ENCODE results near the gene ATG2B. TPM values are rescaled to one million over a fixed set of nuclear protein-coding genes. Genes with fewer than 3 reads are reported as not detected.

The ATG2B gene
- total and polyA plus RNA-seq, 10 donors: 2.9 to 38.2 (median 29.8) TPM

GRCh38 chr14:96251656-96252155 is 111.4 kb downstream of the ATG2B start:
- Histone ChIP-seq H3K36me3 (no peaks in the 10 kb centered on the region), H3K27me3 (replicated peaks in 1 of 7) (peaks cover 0 to 48% (median 0%) of the 10 kb centered on the region in 7 donors), H3K9me3 (no peaks in the 10 kb centered on the region), H3K27ac (no peak overlapping the region), H3K4me1 (no peaks in the 10 kb centered on the region), H3K4me3 (no peak overlapping the region)
- WGBS, 5 donors: 81 to 93% (median 91%) methylated on average over 4 of the region's 4 CpGs
- intact Hi-C loops (cut with DNase I; ENCODE audit: low total_unique reads): no loop called here
- no peak for TF ChIP-seq POLR2AphosphoS5 (IDR thresholded peaks at IDR 0.05)
- no peak for TF ChIP-seq CTCF (IDR thresholded peaks at IDR 0.05 in 8 of 11, conservative IDR thresholded peaks at IDR 0.05 in 3 of 11)
- TF ChIP-seq POLR2A (IDR thresholded peaks at IDR 0.05): no peak
- DNase-seq: no peak

GRCh38 chr14:96250485-96250884 is 112.7 kb downstream of the ATG2B start:
- H3K36me3 ChIP-seq: no peaks in the 10 kb centered on the region
- intact Hi-C loops (cut with DNase I; ENCODE audit: low total_unique reads): no loop called here
- peak; percentile 6 for DNase-seq
- H3K9me3 ChIP-seq: no peaks in the 10 kb centered on the region
- no peak overlapping the region for H3K27ac ChIP-seq
- 63 to 86% (median 80%) methylated on average over 3 of the region's 3 CpGs for WGBS, 5 donors
- peaks cover 0 to 48% (median 0%) of the 10 kb centered on the region in 7 donors for H3K27me3 ChIP-seq (replicated peaks in 1 of 7)
- no peaks in the 10 kb centered on the region for H3K4me1 ChIP-seq
- TF ChIP-seq POLR2A (IDR thresholded peaks at IDR 0.05) (no peak), POLR2AphosphoS5 (IDR thresholded peaks at IDR 0.05) (no peak), CTCF (IDR thresholded peaks at IDR 0.05 in 8 of 11, conservative IDR thresholded peaks at IDR 0.05 in 3 of 11) (no peak)
- H3K4me3 ChIP-seq: no peak overlapping the region

- no peak for DNase-seq
- Histone ChIP-seq H3K27ac (no peak overlapping the region), H3K9me3 (peaks cover 0 to 2% (median 0%) of the 10 kb centered on the region in 8 donors), H3K4me3 (no peak overlapping the region), H3K4me1 (no peaks in the 10 kb centered on the region), H3K36me3 (no peaks in the 10 kb centered on the region), H3K27me3 (replicated peaks in 1 of 7) (peaks cover 0 to 34% (median 0%) of the 10 kb centered on the region in 7 donors)
- 18 to 54% (median 29%) methylated on average over 3 to 5 of the region's 5 CpGs for WGBS, 5 donors
- intact Hi-C loops (cut with DNase I; ENCODE audit: low total_unique reads): no loop called here
- TF ChIP-seq POLR2AphosphoS5 (IDR thresholded peaks at IDR 0.05) (no peak), POLR2A (IDR thresholded peaks at IDR 0.05) (no peak), CTCF (IDR thresholded peaks at IDR 0.05 in 8 of 11, conservative IDR thresholded peaks at IDR 0.05 in 3 of 11) (no peak)
Observed at GRCh38 chr14:96249029-96249428, 114.1 kb downstream of the ATG2B start.

GRCh38 chr14:96247031-96247430 is 116.1 kb downstream of the ATG2B start:
- WGBS, 5 donors: 76 to 92% (median 81%) methylated on average over 6 of the region's 6 CpGs
- TF ChIP-seq POLR2AphosphoS5 (IDR thresholded peaks at IDR 0.05): no peak
- no peak for TF ChIP-seq POLR2A (IDR thresholded peaks at IDR 0.05)
- H3K27me3 ChIP-seq (replicated peaks in 1 of 7): peaks cover 0 to 19% (median 0%) of the 10 kb centered on the region in 7 donors
- H3K4me1 ChIP-seq: no peaks in the 10 kb centered on the region
- H3K27ac ChIP-seq: no peak overlapping the region
- DNase-seq: no peak
- H3K9me3 ChIP-seq: peaks cover 0 to 2% (median 0%) of the 10 kb centered on the region in 8 donors
- intact Hi-C loops (cut with DNase I; ENCODE audit: low total_unique reads): no loop called here
- no peak overlapping the region for H3K4me3 ChIP-seq
- no peaks in the 10 kb centered on the region for H3K36me3 ChIP-seq

GRCh38 chr14:96246539-96246847 is 116.6 kb downstream of the ATG2B start:
- H3K27me3 ChIP-seq (replicated peaks in 1 of 7): peaks cover 0 to 19% (median 0%) of the 10 kb centered on the region in 7 donors
- TF ChIP-seq CTCF (IDR thresholded peaks at IDR 0.05 in 8 of 11, conservative IDR thresholded peaks at IDR 0.05 in 3 of 11) (no peak), POLR2AphosphoS5 (IDR thresholded peaks at IDR 0.05) (no peak), POLR2A (IDR thresholded peaks at IDR 0.05) (no peak)
- 74 to 88% (median 86%) methylated on average over 1 of the region's 1 CpG for WGBS, 5 donors
- peaks cover 0 to 2% (median 0%) of the 10 kb centered on the region in 8 donors for H3K9me3 ChIP-seq
- no peak for DNase-seq
- no peaks in the 10 kb centered on the region for H3K36me3 ChIP-seq
- no peak overlapping the region for H3K27ac ChIP-seq
- intact Hi-C loops (cut with DNase I; ENCODE audit: low total_unique reads): no loop called here
- no peaks in the 10 kb centered on the region for H3K4me1 ChIP-seq
- no peak overlapping the region for H3K4me3 ChIP-seq

Measured in spleen (tissue), 11 donors.